ENCODE results near the gene RNF222. TPM values are rescaled to one million over a fixed set of nuclear protein-coding genes. Genes with fewer than 3 reads are reported as not detected.

The RNF222 gene
- total RNA-seq, 3 donors from 2014 or later = not detected

GRCh38 chr17:8345951-8346665 lies 51.5 kb downstream of the RNF222 start:
- no peak for TF ChIP-seq CTCF (IDR thresholded peaks at IDR 0.05)
- Histone ChIP-seq H3K36me3 (ENCODE audit: low read depth) (no peaks in the 10 kb centered on the region), H3K9me3 (no peaks in the 10 kb centered on the region), H3K4me1 (ENCODE audit: low read depth) (no peaks in the 10 kb centered on the region), H3K4me3 (no peak overlapping the region)
- DNase-seq (no peak), ATAC-seq (no peak)
- intact Hi-C loops (cut with DNase I, micrococcal nuclease) = no loop called here

- no peaks in the 10 kb centered on the region for H3K4me1 ChIP-seq (ENCODE audit: low read depth)
These were observed 52.5 kb downstream of the RNF222 start for GRCh38 chr17:8345052-8345690.

GRCh38 chr17:8341456-8341855 lies 56.2 kb downstream of the RNF222 start:
- intact Hi-C loops (cut with DNase I, micrococcal nuclease) = no loop called here
- TF ChIP-seq CTCF (IDR thresholded peaks at IDR 0.05) = no peak
- Histone ChIP-seq H3K4me1 (ENCODE audit: low read depth) (no peaks in the 10 kb centered on the region), H3K36me3 (ENCODE audit: low read depth) (no peaks in the 10 kb centered on the region), H3K4me3 (no peak overlapping the region), H3K9me3 (no peaks in the 10 kb centered on the region)
- DNase-seq (no peak), ATAC-seq (no peak)

More at GRCh38 chr17:8345052-8345690, 52.5 kb downstream of the RNF222 start:
- no peak for TF ChIP-seq CTCF (IDR thresholded peaks at IDR 0.05)
- Histone ChIP-seq H3K4me3 (no peak overlapping the region), H3K9me3 (no peaks in the 10 kb centered on the region), H3K36me3 (ENCODE audit: low read depth) (no peaks in the 10 kb centered on the region)
- DNase-seq (no peak), ATAC-seq (no peak)
- intact Hi-C loops (cut with DNase I, micrococcal nuclease) = no loop called here

Other genes starting within 250 kb of the RNF222 start
- 100 to 1,000 TPM in 1 of 3 donors, 10 to 100 TPM in 2; 14.9 to 185 (median 84.0) TPM for gene PER1, start 245.4 kb downstream of the RNF222 start, total RNA-seq
- gene VAMP2, start 234.9 kb downstream of the RNF222 start, total RNA-seq = 10 to 100 TPM; 56.4 to 77.2 (median 62.8) TPM
- gene TMEM107, start 221.4 kb downstream of the RNF222 start, total RNA-seq = 10 to 100 TPM in 1 of 3 donors, 1 to 10 TPM in 2; 8.0 to 19.1 (median 9.6) TPM
- gene BORCS6, start 207.6 kb downstream of the RNF222 start, total RNA-seq = 10 to 100 TPM; 10.5 to 11.4 (median 11.0) TPM
- 10 to 100 TPM in 1 of 3 donors, 1 to 10 TPM in 2; 5.2 to 27.3 (median 5.7) TPM for gene AURKB, start 187.3 kb downstream of the RNF222 start, total RNA-seq
- 10 to 100 TPM; 35.6 to 59.6 (median 57.7) TPM for gene CTC1, start 149.8 kb downstream of the RNF222 start, total RNA-seq
- 10 to 100 TPM; 18.7 to 31.7 (median 30.1) TPM for gene PFAS, start 148.5 kb downstream of the RNF222 start, total RNA-seq
- gene RANGRF, start 109.2 kb downstream of the RNF222 start, total RNA-seq = 10 to 100 TPM; 11.5 to 26.9 (median 15.5) TPM
- 10 to 100 TPM in 1 of 3 donors, 1 to 10 TPM in 2; 8.4 to 10.3 (median 9.3) TPM for gene SLC25A35, start 102.4 kb downstream of the RNF222 start, total RNA-seq
- 1 to 10 TPM; 2.1 to 3.0 (median 2.8) TPM for gene ARHGEF15, start 87.6 kb downstream of the RNF222 start, total RNA-seq
- gene ODF4, start 58.0 kb downstream of the RNF222 start, total RNA-seq = not detected
- 1,000 to 10,000 TPM; 1,217 to 1,361 (median 1,229) TPM for gene RPL26, start 14.6 kb downstream of the RNF222 start, total RNA-seq
- 10 to 100 TPM; 57.5 to 80.5 (median 63.6) TPM for gene NDEL1, start 38.1 kb upstream of the RNF222 start, total RNA-seq
- 10 to 100 TPM in 2 of 3 donors, 1 to 10 TPM in 1; 4.3 to 23.8 (median 10.1) TPM for gene MYH10, start 232.9 kb upstream of the RNF222 start, total RNA-seq

Measured in mucosa of descending colon (tissue), 3 donors.